Pancreas (tissue), 10 donors: ENCODE measurements around the gene SORCS2. TPM values are rescaled to one million over a fixed set of nuclear protein-coding genes. Genes with fewer than 3 reads are reported as not detected.

Experiments used
- ATAC-seq, 4 donors: fragments of 200-7000 bp; cut with Tn5 transposase; one replicate each; pipeline versions ENCODE4 v1.8.0 to v1.9.1; 2020; ENCODE audit warnings: mild to moderate bottlenecking in 4 of 4, moderate library complexity in 4 of 4
- DNase-seq, 6 donors: peaks; one replicate each; pipeline ENCODE4 v3.0.0-alpha.2; 2020
- FAIRE-seq: peaks from 2 replicates; lab custom pipeline; 2012; peaks lifted over from hg19 to GRCh38; lab: Jason Lieb, UNC
- H3K27ac ChIP-seq, 4 donors: fragments of 200-600 bp; sonication (generic); 1 replicate in 3 of 4; 2 replicates in 1 of 4; pipeline versions ENCODE4 v1.5.0 to v1.8.0; 2020
- H3K27me3 ChIP-seq, 4 donors: fragments of 200-600 bp; one replicate each; pipeline ENCODE4 v1.8.0; 2021
- H3K36me3 ChIP-seq, 3 donors: fragments of 200-600 bp; sonication (generic) in 1 of 3; one replicate each; pipeline versions ENCODE4 v1.5.0 to v1.8.0; 2020 to 2021
- H3K4me1 ChIP-seq, 3 donors: fragments of 200-600 bp; one replicate each; pipeline ENCODE4 v1.8.0; 2021
- H3K4me3 ChIP-seq, 4 donors: fragments of 200-600 bp; sonication (generic) in 2 of 4; one replicate each; pipeline versions ENCODE4 v1.5.0 to v1.8.0; 2020 to 2021
- H3K9me3 ChIP-seq, 4 donors: fragments of 200-600 bp; one replicate each; pipeline ENCODE4 v1.8.0; 2021
- CTCF ChIP-seq, 4 donors: fragments of 200-600 bp; sonication (generic) in 3 of 4; IDR thresholded peaks; one replicate each; pipeline versions ENCODE4 v1.5.0 to v1.8.0; 2021; ENCODE audit warnings: antibody characterized with exemption in 4 of 4
- WGBS, 2 donors: extraction: QIAGEN DNeasy Blood & Tissue Kit; methylation state at CpG; one replicate each; pipeline ENCODE4 v1.1.7; 2013; 5-methylcytosine and 5-hydroxymethylcytosine counted together
- intact Hi-C, 3 donors: fragments of 100-400 bp; cut with DNase I; formaldehyde crosslinking; loops; one replicate each; pipeline versions ENCODE4 v1.11.1 to v1.14.2; 2022
- polyA plus RNA-seq, 2 donors: library from polyadenylated mRNA; stranded (reverse); fragments of 200-250 nt; gene quantifications; one replicate each; pipeline ENCODE4 v1.2.3, GENCODE V29; 2013
- total RNA-seq, 6 donors: library from RNA; stranded (reverse); fragmentation: NEBNext Ultra II Directional in 4 of 6; extraction: Animal tissue kit (Norgen Biotek cat#: 25700) in 4 of 6; gene quantifications; one replicate each; pipeline versions ENCODE4 v1.2.1 to v1.2.4, GENCODE V29; 2021 to 2023
- donor health status: healthy with polysubstance abuse.
- donor health status: DM: no; HTN: no; CAD: no; lungs with moderate emphysema.
- donor health status: DM: no; HTN: no; CAD: no.
- donor health status: control.
- donor health status: control.
- donor health status: Bipolar disorder and iron deficiency.
- donor health status: DM: yes; HTN: yes; CAD: no.
- donor health status: DM: no; HTN: no; CAD: no.
- donor health status: DM: no; HTN: no; CAD: no.
- donor health status: DM: yes; HTN: yes; CAD: no.

Gene SORCS2
- total and polyA plus RNA-seq, 8 donors = 0.14 to 1.7 (median 0.42) TPM

- WGBS, 2 donors = 72 to 75% methylated on average over 11 of the region's 11 CpGs
- Histone ChIP-seq H3K9me3 (no peaks in the 10 kb centered on the region), H3K4me1 (no peaks in the 10 kb centered on the region), H3K27ac (no peak overlapping the region), H3K36me3 (no peaks in the 10 kb centered on the region), H3K4me3 (no peak overlapping the region), H3K27me3 (no peaks in the 10 kb centered on the region)
- TF ChIP-seq CTCF (IDR thresholded peaks at IDR 0.05) = no peak
- intact Hi-C loops = no loop called here
- FAIRE-seq (no peak), ATAC-seq (no peak), DNase-seq (no peak)
Observed at GRCh38 chr4:7146786-7147115, 45.6 kb upstream of the SORCS2 start.

GRCh38 chr4:7147261-7147660 is 45.1 kb upstream of the SORCS2 start:
- H3K4me1 ChIP-seq = no peaks in the 10 kb centered on the region
- H3K4me3 ChIP-seq = no peak overlapping the region
- intact Hi-C loops = no loop called here
- no peak for TF ChIP-seq CTCF (IDR thresholded peaks at IDR 0.05)
- H3K36me3 ChIP-seq = no peaks in the 10 kb centered on the region
- H3K27ac ChIP-seq = no peak overlapping the region
- no peaks in the 10 kb centered on the region for H3K9me3 ChIP-seq
- no peaks in the 10 kb centered on the region for H3K27me3 ChIP-seq
- DNase-seq = no peak
- no peak for ATAC-seq
- FAIRE-seq = no peak
- WGBS, 2 donors = 78 to 82% methylated on average over 12 to 15 of the region's 15 CpGs

DNA sequence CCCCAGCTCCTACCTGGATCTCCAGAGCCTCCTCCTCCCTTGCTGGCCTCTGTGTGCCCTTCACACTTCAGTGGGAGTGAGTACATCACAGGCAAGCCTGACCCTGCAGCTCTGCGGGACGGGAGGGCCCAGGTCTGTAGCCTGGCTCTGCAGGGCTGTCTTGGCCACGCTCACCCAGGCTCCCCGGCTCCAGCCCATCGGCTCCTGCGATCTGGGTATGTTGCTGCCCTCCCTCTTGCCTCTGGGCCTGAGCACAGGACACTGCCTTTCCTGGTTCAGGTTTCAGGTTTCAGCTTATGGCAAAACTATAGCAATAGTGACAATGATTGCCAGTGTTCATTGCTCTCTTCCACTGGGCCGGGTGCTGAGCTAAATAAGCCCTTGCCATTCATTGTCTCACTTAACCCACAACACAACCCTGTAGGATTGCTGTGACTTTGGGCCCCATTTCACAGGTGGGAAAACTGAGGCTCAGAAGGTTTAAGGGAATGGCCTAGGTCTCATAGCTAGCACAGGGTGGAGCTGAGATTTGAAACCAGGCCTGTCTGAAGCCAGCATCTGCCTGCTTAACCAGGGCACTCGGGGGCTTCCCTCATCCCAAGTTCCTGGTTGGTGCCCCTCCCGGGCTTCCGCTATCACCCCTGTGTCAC is 44.6 kb upstream of the SORCS2 start:
- no peaks in the 10 kb centered on the region for H3K36me3 ChIP-seq
- no peaks in the 10 kb centered on the region for H3K4me1 ChIP-seq
- no peak for TF ChIP-seq CTCF (IDR thresholded peaks at IDR 0.05)
- no peaks in the 10 kb centered on the region for H3K27me3 ChIP-seq
- WGBS, 2 donors = 81 to 85% methylated on average over 10 of the region's 10 CpGs
- ATAC-seq = no peak
- intact Hi-C loops = no loop called here
- no peak for DNase-seq
- FAIRE-seq = no peak
- no peak overlapping the region for H3K4me3 ChIP-seq
- H3K9me3 ChIP-seq = no peaks in the 10 kb centered on the region
- no peak overlapping the region for H3K27ac ChIP-seq

GRCh38 chr4:7148337-7148736 is 44.0 kb upstream of the SORCS2 start:
- intact Hi-C loops = no loop called here
- no peaks in the 10 kb centered on the region for H3K9me3 ChIP-seq
- no peak overlapping the region for H3K4me3 ChIP-seq
- no peaks in the 10 kb centered on the region for H3K36me3 ChIP-seq
- no peaks in the 10 kb centered on the region for H3K27me3 ChIP-seq
- 71 to 80% methylated on average over 13 of the region's 13 CpGs for WGBS, 2 donors
- TF ChIP-seq CTCF (IDR thresholded peaks at IDR 0.05) = no peak
- no peaks in the 10 kb centered on the region for H3K4me1 ChIP-seq
- ATAC-seq (no peak), FAIRE-seq (no peak), DNase-seq (no peak)
- H3K27ac ChIP-seq = no peak overlapping the region

GRCh38 chr4:7150036-7150635 is 42.2 kb upstream of the SORCS2 start:
- H3K4me3 ChIP-seq = no peak overlapping the region
- no peak for TF ChIP-seq CTCF (IDR thresholded peaks at IDR 0.05)
- no peaks in the 10 kb centered on the region for H3K4me1 ChIP-seq
- no peak overlapping the region for H3K27ac ChIP-seq
- no peaks in the 10 kb centered on the region for H3K36me3 ChIP-seq
- FAIRE-seq (no peak), DNase-seq (no peak), ATAC-seq (no peak)
- no peaks in the 10 kb centered on the region for H3K27me3 ChIP-seq
- intact Hi-C loops = no loop called here
- WGBS, 2 donors = 81 to 85% methylated on average over 20 of the region's 20 CpGs
- no peaks in the 10 kb centered on the region for H3K9me3 ChIP-seq
